DMS53 (cell line): ENCODE measurements around the gene CCNH.

Experiments used
- DNase-seq: peaks from one replicate; lab custom pipeline; 2025; lab: John Stamatoyannopoulos, UW

CCNH gene

DNA sequence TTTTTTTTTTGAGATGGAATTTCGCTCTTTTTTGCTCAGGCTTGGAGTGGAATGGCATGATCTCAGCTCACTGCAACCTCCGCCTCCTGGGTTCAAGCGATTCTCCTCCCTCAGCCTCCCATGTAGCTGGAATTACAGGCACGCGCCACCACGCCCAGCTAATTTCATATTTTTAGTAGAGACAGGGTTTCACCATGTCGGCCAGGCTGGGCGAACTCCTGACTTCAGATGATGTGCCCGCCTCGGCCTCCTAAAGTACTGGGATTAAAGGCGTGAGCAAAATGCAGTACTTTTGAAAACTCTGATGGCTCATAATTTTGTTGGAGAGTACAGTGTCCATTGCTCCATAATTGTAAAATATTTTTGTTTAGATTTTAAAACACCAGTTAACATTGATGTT, 52.6 kb downstream of the CCNH start:
- DNase-seq: no peak

DNA sequence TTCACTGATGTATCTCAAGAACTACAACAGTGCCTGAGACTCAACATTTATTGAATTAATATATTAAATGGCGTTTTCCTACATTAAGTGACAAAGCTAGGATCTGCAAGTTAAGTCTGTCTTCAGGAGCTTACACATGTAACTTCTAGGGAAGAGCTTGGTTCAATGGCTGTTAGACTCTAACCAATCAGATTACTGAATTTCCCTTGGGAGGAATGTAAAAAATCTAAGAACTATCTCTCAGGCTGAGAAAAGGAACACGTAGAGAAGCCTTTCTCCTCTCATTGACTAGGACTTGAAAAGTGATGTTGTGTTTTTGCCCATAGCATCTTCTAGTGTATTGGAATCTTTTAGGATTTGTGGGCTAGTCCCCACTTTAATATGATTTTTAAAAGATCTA, 53.6 kb downstream of the CCNH start:
- no peak for DNase-seq

DNA sequence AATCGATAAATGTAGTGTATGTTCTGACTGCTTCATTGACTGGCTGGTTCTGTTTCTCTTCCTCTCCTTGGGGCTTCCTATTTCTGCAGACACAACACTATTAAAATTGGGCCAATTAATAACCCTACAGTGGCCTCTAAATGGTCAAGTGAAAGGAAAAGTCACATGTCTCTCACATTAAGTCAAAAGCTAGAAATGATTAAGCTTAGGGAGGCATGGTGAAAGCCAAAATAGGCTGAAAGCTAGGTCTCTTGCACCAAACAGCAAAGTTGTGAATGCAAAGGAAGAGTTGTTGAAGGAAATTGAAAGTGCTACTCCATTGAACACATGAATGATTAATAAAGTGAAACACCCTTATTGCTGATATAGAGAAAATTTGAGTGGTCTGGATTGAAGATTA, 58.2 kb downstream of the CCNH start:
- no peak for DNase-seq

DNA sequence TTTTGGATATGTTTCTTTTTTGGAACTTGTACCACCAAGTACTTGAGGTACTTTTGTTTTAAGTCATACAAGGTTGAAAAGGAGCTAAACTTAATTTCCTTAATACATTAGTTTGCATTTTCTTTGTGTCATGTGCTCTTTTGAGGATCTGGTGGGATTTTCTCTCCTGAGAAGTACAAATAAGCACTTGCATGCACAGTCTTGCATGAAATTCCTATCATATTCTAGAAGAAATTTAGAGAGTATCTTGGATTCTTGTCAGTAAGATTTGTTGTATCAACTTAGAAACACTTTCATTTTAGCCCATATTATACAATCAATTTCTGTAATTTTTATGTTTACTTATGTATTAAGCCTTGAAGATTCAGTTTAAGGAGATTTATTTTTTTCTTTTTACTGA, 64.9 kb downstream of the CCNH start:
- no peak for DNase-seq

DNA sequence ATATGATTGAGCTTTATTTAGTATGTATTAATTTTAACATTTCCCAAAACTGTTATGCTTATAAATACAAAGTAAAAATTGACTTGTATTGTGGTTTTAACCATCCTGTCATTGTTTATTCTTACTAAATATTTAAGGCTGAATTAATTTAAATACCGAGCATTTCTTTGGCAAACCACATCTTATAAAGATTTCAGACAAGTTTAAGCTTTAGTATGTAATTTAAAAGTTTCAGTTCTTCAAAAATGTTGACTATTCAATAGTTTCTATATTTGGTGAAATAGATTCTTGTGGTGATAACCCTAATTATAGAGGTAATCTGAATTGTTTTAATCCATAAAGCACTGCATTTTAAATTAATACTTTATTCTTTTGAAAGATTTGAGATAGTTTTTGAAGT, 65.5 kb downstream of the CCNH start:
- DNase-seq: no peak
